Esophagus squamous epithelium (tissue), 5 donors: ENCODE results near the gene HIPK1. TPM values are rescaled to one million over a fixed set of nuclear protein-coding genes. Genes with fewer than 3 reads are reported as not detected.

Experiments
- DNase-seq: peaks from one replicate; lab custom pipeline; 2025; lab: John Stamatoyannopoulos, UW
- H3K27ac ChIP-seq, 4 donors: fragments of 200-600 bp; sonication (generic); one replicate each; pipeline ENCODE4 v1.5.1; 2016 to 2019; ENCODE audit warnings: mild to moderate bottlenecking in 1 of 4
- H3K27me3 ChIP-seq, 4 donors: fragments of 200-600 bp; sonication (generic); 1 replicate in 3 of 4; 2 replicates in 1 of 4; pipeline versions ENCODE4 v1.5.1 to v1.6.0; 2017 to 2021; ENCODE audit warnings: antibody characterized with exemption in 1 of 4
- H3K36me3 ChIP-seq, 3 donors: fragments of 200-600 bp; sonication (generic); one replicate each; pipeline ENCODE4 v1.5.1; 2016 to 2019
- H3K4me1 ChIP-seq, 3 donors: fragments of 200-600 bp; sonication (generic); one replicate each; pipeline ENCODE4 v1.5.1; 2017 to 2019
- H3K4me3 ChIP-seq, 4 donors: fragments of 200-600 bp; sonication (generic); 1 replicate in 3 of 4; 2 replicates in 1 of 4; pipeline ENCODE4 v1.5.1; 2016 to 2019; ENCODE audit warnings: mild to moderate bottlenecking in 2 of 4, moderate library complexity in 1 of 4
- H3K9me3 ChIP-seq, 3 donors: fragments of 200-600 bp; sonication (generic); one replicate each; pipeline ENCODE4 v1.5.1; 2016 to 2019
- POLR2A ChIP-seq, 4 donors: fragments of 450-650 bp; IDR thresholded peaks; one replicate each; pipeline ENCODE4 v1.6.1; 2017; ENCODE audit warnings: antibody characterized with exemption in 4 of 4, mild to moderate bottlenecking in 4 of 4, moderate library complexity in 3 of 4
- WGBS, 2 donors: methylation state at CpG; one replicate each; pipeline ENCODE4 v1.1.5; 2018; 5-methylcytosine and 5-hydroxymethylcytosine counted together
- intact Hi-C: fragments of 100-400 bp; cut with DNase I; formaldehyde crosslinking; loops from one replicate; pipeline ENCODE4 v1.15.0; 2022
- total RNA-seq, 4 donors: library from RNA; depleted of rRNA; stranded (reverse); fragments of >200 nt; gene quantifications; one replicate each; pipeline ENCODE4 v1.1.0, GENCODE V29; 2016
- TF ChIP-seq, protein P1 (sequence below), 6 experiments: fragments of 450-650 bp in 4 of 6; fragments of 200-600 bp in 2 of 6; sonication (generic) in 2 of 6; IDR thresholded peaks; one replicate each; pipeline ENCODE4 v1.5.1; 2016 to 2019; ENCODE audit warnings: antibody characterized with exemption in 6 of 6, mild to moderate bottlenecking in 4 of 6, moderate library complexity in 4 of 6
- donor health status: DM: yes; HTN: yes; CAD: no.

The HIPK1 gene
- total RNA-seq = 10 to 100 TPM; 34.1 to 46.5 (median 43.6) TPM

DNA sequence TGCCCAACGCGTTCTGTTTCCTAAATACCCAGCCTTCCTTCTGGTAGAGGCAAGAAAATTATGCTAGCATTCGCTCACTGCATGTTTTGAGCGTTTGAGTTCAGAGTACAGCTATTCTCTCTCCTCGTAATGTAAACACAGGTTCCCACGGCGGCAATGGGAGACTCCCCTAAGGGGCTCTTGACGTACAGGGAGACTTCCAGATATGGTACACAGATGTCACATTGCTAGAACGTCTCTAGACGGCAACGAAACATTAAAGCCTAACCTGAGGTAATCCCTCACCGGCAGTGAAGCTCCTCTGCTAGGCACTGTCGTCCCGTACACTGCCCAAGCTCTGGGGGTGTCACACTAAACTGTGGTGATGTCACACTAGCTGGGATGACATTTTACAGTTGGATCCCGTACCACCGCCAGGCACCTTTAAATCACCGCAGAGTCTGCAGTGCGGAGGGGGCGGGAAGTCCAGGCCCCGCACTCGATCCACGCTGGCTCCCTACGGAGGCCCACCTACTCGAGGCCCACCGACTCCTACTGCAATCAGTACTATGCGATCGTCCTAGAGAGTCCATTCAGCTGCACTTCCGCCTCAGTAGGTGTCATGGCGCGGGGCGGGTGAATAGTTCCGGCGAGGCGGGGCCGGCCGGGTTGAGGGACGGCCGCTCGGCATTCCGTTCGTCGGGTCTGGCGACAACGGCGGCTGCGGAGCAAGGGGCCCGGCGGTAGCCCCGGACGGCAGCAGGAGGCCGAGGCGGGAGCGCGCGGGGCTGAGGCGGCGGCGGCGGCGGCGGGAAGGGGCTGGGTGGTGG is at the start of gene HIPK1:
TSS of gene HIPK1 (plus strand) at position 384 of the 809 bp plus-strand sequence.
- WGBS, 2 donors = 1% methylated on average over 9 to 10 of the region's 61 CpGs
- Histone ChIP-seq H3K27me3 (no peaks in the 10 kb centered on the region), H3K27ac (peak within 1 kb of the TSS; percentile 95 to 99 (median 97)), H3K9me3 (no peaks in the 10 kb centered on the region), H3K4me1 (peaks cover 8 to 57% (median 17%) of the 10 kb centered on the region in 3 donors), H3K4me3 (peak within 1 kb of the TSS; percentile 75 to 100 (median 86)), H3K36me3 (no peaks in the 10 kb centered on the region)
- peak; percentile 69 for DNase-seq
- intact Hi-C loops = no loop called here
- peak in 3 of 4 donors; percentile 61 to 84 (median 71) for TF ChIP-seq POLR2A (IDR thresholded peaks at IDR 0.05)
- TF ChIP-seq, protein P1, sequence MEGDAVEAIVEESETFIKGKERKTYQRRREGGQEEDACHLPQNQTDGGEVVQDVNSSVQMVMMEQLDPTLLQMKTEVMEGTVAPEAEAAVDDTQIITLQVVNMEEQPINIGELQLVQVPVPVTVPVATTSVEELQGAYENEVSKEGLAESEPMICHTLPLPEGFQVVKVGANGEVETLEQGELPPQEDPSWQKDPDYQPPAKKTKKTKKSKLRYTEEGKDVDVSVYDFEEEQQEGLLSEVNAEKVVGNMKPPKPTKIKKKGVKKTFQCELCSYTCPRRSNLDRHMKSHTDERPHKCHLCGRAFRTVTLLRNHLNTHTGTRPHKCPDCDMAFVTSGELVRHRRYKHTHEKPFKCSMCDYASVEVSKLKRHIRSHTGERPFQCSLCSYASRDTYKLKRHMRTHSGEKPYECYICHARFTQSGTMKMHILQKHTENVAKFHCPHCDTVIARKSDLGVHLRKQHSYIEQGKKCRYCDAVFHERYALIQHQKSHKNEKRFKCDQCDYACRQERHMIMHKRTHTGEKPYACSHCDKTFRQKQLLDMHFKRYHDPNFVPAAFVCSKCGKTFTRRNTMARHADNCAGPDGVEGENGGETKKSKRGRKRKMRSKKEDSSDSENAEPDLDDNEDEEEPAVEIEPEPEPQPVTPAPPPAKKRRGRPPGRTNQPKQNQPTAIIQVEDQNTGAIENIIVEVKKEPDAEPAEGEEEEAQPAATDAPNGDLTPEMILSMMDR (IDR thresholded peaks at IDR 0.05) = peak in 2 of 6 experiments; percentile 17 to 23

DNA sequence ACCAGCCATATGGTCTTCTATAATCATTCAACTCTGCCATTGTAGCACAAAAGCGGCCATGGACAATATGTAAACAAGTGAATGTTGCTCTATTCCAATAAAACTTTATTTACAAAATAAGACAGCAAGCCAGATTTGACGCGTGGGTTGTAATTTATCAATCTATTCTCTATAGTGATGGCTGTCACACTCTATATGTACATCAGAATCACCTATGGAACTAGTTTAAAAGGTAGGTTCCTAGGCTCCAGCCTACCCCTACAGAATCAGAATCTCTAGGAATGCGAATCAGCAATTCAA is 49.4 kb upstream of the HIPK1 start:
- intact Hi-C loops = no loop called here
- 78 to 91% methylated on average over 4 of the region's 4 CpGs for WGBS, 2 donors
- Histone ChIP-seq H3K36me3 (no peaks in the 10 kb centered on the region), H3K9me3 (no peaks in the 10 kb centered on the region), H3K4me1 (peaks cover 0 to 44% (median under 1%) of the 10 kb centered on the region in 3 donors), H3K27ac (no peak overlapping the region), H3K4me3 (no peak overlapping the region), H3K27me3 (no peaks in the 10 kb centered on the region)
- TF ChIP-seq, protein P1 (IDR thresholded peaks at IDR 0.05) = no peak
- no peak for TF ChIP-seq POLR2A (IDR thresholded peaks at IDR 0.05)
- no peak for DNase-seq

DNA sequence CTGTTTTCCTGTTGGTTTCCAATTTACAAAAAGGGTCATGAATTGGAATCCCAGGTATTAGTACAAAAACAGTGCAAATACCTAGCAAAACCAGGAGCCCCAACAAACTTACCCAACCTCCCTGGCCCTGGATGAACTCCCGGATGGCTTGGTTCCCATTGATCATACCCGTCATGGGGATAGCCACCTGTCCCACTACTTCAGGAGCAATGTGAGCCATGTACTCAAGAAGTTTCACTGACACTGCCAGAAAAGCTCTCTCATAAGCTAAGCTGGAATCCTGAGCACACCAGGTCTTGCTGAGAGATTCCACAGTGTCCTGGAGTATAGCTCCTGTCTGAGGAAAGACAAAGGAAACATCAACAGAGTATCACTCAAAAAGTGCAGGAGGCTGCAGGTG is 47.5 kb upstream of the HIPK1 start:
- intact Hi-C loops = no loop called here
- H3K27ac ChIP-seq = peak overlapping the region in 1 of 4 donors; percentile 3
- TF ChIP-seq, protein P1 (IDR thresholded peaks at IDR 0.05) = no peak
- no peak for TF ChIP-seq POLR2A (IDR thresholded peaks at IDR 0.05)
- no peak for DNase-seq
- H3K4me1 ChIP-seq = peaks cover 0 to 62% (median 12%) of the 10 kb centered on the region in 3 donors
- H3K9me3 ChIP-seq = no peaks in the 10 kb centered on the region
- WGBS, 2 donors = 60 to 93% methylated on average over 2 of the region's 2 CpGs
- no peaks in the 10 kb centered on the region for H3K27me3 ChIP-seq
- no peaks in the 10 kb centered on the region for H3K36me3 ChIP-seq
- no peak overlapping the region for H3K4me3 ChIP-seq

DNA sequence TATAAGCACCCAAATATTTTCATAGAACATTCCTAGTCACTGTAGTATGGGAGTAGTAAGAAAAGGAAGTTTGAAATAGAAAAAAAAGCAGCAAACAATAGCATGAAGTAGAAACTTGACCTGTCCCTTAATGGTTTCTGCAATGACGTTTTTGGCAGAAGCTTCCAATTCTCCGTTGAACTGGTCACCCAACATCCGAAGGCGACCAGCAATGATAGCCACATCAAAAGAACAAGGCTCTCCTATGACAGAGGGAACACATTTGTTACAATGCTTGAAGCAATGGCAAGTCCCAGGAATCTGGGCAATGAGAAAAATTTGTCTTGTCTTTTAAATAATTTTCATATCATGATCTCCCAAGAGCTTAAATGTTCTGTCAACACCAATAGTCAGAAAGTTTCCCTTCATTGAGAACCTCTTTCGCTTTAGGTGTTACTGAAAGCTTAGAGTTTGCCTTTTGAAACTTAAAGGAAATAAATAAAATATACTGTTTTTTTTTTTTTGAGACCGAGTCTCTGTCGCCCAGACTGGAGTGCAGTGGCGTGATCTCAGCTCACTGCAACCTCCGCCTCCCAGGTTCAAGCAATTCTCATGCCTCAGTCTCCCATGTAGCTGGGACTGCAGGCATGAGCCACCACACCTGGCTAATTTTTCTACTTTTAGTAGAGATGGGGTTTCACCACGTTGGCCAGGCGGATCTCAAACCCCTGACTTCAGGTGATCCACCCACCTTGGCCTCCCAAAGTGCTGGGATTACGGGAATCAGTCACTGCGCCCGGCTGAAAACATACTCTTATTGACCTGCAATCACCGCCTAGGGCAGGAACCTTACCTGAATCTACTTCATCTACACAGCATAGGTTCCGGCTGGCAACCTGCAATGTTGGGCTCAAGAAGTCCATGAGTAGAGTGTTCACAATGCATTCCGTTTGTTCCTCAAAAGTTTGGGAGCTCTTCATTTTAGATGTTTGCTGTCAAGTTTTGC is 42.4 kb upstream of the HIPK1 start:
- intact Hi-C loops = no loop called here
- no peak for DNase-seq
- WGBS, 2 donors = 53 to 69% methylated on average over 14 to 15 of the region's 17 CpGs

More for the DNA sequence above, 42.4 kb upstream of the HIPK1 start:
- Histone ChIP-seq H3K27me3 (no peaks in the 10 kb centered on the region), H3K4me3 (peak overlapping the region in 2 of 4 donors; percentile 4 to 22), H3K4me1 (peaks cover 0 to 56% (median 17%) of the 10 kb centered on the region in 3 donors), H3K27ac (peak overlapping the region; percentile 64 to 80 (median 70)), H3K36me3 (no peaks in the 10 kb centered on the region), H3K9me3 (no peaks in the 10 kb centered on the region)
- TF ChIP-seq, protein P1 (IDR thresholded peaks at IDR 0.05) = no peak
- TF ChIP-seq POLR2A (IDR thresholded peaks at IDR 0.05) = no peak
